T-helper 1 cell treated with Interleukin-12 subunit alpha and Interleukin-12 subunit beta and Interleukin-4 antibody, amounts not matched to agents 30 ng/mL and 1 ng/mL, for 36 hours (primary cell): ENCODE results near the gene GPR183. TPM values are rescaled to one million over a fixed set of nuclear protein-coding genes. Genes with fewer than 3 reads are reported as not detected.

Source experiments
- intact Hi-C: fragments of 100-400 bp; cut with micrococcal nuclease; formaldehyde crosslinking; loops from one replicate; pipeline ENCODE4 v1.15.1; 2024
- total RNA-seq: library from RNA; stranded (reverse); gene quantifications from 2 replicates; pipeline ENCODE4 v1.2.3, GENCODE V29; 2022

The GPR183 gene
- total RNA-seq, 1 donor from 2014 or later: 15.4 TPM

GRCh38 chr13:99275093-99275469 is 32.1 kb downstream of the GPR183 start:
- intact Hi-C loops: loop anchor here (1.0 to 2.0 kb wide), 2 partner anchors 14 to 21 kb away; no protein-coding TSS in a partner anchor

GRCh38 chr13:99273128-99273527 is 34.1 kb downstream of the GPR183 start:
- intact Hi-C loops: no loop called here

DNA sequence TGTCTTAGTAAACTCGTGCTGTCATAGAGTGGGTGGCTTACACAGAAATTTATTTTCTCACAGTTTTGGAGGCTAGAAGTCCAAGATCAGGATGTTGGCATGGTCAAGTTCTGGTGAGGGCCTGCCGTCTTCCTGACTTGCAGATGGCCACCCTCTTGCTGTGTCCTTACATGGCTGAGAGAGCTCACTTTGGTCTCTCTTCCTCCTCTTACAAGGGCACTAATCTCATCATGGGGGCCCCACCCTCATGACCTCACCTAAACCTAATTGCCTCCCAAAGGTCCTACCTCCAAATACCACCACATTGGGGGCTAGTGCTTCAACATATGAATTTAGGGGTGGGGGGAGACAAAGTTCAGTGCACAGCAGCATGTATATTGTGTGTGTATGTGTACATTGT is 34.7 kb downstream of the GPR183 start:
- intact Hi-C loops: no loop called here

GRCh38 chr13:99271249-99271648 is 36.0 kb downstream of the GPR183 start:
- intact Hi-C loops: no loop called here

- intact Hi-C loops: loop anchor here (1.0 kb wide), 1 partner anchor 52 kb away; no protein-coding TSS in a partner anchor
Observed at GRCh38 chr13:99270518-99270917, 36.7 kb downstream of the GPR183 start.

GRCh38 chr13:99269627-99270241 is 37.5 kb downstream of the GPR183 start:
- intact Hi-C loops: loop anchor here (1.0 to 5.0 kb wide), 6 partner anchors 53 to 388 kb away; no protein-coding TSS in a partner anchor

DNA sequence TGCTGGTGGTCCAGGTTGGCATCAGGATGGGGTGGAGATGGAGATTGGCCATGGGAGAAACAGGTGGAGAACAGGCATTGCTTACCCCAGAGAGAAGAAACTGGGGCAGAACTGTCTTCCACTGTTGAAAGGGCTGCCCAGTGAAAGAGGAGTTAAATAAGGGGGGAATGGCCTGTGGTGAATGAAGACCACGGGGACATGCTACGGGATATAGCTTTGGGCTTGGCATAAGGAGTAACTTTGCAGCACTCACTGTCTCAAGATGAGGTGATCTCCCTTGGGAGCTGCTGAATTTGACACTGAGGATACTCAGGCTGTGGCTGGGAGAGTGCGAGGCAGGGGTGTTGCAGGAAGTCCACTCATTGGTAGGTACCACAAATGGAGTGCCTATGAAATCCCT is 38.4 kb downstream of the GPR183 start:
- intact Hi-C loops: loop anchor here (1.0 to 5.0 kb wide), 5 partner anchors 87 to 388 kb away; no protein-coding TSS in a partner anchor

GRCh38 chr13:99267927-99268326 is 39.3 kb downstream of the GPR183 start:
- intact Hi-C loops: loop anchor here (2.0 to 5.0 kb wide), 2 partner anchors 239 to 389 kb away; no protein-coding TSS in a partner anchor

GRCh38 chr13:99266827-99267226 is 40.4 kb downstream of the GPR183 start:
- intact Hi-C loops: loop anchor here (1.0 to 5.0 kb wide), 5 partner anchors 71 to 398 kb away; no protein-coding TSS in a partner anchor

GRCh38 chr13:99265821-99266426 is 41.3 kb downstream of the GPR183 start:
- intact Hi-C loops: loop anchor here (1.0 to 5.0 kb wide), 5 partner anchors 70 to 397 kb away; no protein-coding TSS in a partner anchor

GRCh38 chr13:99265162-99265800 is 41.9 kb downstream of the GPR183 start:
- intact Hi-C loops: loop anchor here (5.0 kb wide), 1 partner anchor 392 kb away; no protein-coding TSS in a partner anchor

DNA sequence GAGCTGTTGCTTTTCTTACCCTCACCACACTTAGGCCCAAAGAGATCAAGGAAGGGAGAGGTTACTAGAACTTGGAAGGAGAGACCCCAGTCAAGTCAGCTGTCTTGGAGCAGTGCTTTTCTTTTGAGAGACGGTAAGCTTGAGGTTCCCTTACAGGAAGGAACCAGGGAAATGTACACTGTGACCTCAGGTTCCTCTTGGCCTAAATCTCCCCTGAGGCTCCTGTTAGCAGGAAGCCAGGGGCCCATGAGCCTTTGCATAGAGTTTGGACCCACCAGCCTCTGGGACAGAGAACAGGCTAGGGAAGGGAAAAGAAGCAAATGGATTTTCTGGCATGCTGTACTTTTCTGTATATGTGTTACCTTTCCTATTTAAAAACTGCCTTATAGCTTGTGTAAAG is 43.1 kb downstream of the GPR183 start:
- intact Hi-C loops: no loop called here

DNA sequence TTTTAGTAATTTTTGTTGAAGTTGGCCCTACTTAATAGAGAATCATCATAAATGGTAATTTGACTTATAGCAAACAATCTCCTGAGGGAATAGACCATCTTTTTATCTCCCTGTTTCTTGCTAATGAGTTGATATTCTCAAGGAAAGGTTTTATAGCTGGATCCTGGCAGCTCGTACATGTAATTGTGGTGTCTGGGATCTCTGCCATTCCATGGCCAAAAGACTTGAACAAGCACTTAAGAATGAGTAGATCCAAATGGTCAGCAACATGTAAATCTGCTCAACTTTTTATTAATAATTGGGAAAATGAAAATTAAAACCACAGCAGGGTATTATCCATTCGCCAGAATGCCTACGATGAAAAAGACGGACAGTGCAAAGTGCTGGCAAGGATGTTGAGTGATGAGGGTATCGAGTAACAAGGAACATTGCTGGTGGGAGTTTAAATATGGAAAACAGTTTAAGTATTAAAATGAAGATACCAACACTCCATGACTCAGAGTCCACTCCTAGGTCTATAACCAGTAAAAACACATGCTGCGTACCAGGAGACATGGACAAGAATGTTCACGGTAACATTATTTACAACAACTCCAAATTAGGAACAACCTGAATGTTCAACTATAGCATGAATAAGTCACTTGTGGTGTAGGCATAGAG is 43.9 kb downstream of the GPR183 start:
- intact Hi-C loops: no loop called here

DNA sequence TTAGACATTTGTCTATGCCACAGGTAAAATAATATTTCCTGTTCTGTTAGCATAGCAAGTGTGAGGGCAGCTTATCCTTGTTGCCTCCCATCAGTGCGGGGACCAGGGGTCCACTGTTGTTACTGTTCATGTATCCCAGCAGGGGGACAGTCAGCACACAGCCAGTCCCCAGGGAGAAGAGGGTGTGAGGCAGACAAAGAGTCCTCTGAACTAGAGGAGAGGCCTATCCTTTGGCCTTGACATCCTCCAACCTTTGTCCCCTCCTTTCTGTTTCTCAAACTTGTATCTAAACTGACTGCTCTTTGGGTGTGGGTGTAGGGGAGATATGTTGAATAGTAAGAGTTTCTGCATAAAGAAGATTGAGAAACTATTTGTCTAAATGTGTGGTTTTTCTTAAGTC is 46.1 kb downstream of the GPR183 start:
- intact Hi-C loops: no loop called here

- intact Hi-C loops: no loop called here
Observed at GRCh38 chr13:99260216-99260615, 47.0 kb downstream of the GPR183 start.

DNA sequence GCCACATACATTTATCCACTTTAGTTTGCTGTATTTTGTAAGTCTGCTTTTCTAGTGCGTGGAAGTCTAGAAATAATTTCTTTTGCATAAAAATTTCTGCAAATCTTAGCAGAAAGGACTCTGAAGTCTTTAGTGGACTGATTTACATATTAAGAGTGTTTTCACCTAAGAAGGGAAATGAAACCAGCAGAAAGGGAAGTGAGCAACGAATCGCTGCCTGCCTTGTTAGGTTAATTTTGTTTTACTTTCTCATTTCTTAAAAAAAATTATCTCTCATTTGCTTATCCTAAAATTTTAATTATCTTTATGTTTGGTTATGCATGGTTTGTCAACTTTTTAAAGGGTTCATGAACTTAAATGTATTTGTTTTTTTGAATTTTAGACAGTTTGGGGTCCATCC is 48.3 kb downstream of the GPR183 start:
- intact Hi-C loops: loop anchor here (1.0 to 5.0 kb wide), 12 partner anchors 21 to 390 kb away; partner anchors contain the start of gene CLYBL

DNA sequence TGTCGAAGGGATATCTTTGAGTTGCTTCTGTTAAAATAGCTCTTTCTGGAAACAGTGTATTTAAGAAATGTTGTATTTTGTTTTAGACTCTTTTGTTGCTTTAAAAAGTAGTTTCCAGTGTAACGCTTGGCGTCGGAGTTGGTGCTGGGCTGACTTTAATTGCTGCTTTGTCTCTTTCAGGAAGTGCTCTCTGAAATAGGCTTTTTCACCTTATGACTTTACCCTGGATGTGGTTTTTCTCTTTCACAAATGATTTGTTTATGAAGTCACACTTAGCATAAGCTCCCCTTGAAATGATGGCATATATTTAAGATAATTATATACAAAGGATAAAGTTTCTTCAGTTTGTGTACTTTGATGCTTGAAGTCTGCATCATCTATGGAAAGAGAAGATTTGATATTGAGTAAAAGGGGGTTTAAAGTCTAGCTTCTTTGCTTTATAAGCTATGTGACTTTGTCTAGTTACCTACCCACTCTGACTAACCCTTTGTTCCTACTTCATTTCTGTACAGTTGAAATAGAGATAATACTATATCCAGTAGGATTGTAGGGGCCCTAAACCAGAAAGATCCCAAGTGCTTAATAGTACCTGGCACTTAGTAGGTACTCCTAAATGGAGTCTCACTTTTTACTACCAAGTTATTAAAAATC is 48.9 kb downstream of the GPR183 start, which contains the start of gene GPR18:
Gene GPR18 (minus strand): TSS at position 170 of the 651 bp plus-strand sequence. CDS start 2,507 bp downstream, outside the sequence.
- intact Hi-C loops: loop anchor here (1.0 to 5.0 kb wide), 12 partner anchors 20 to 390 kb away; partner anchors contain the start of gene CLYBL

- intact Hi-C loops: loop anchor here (5.0 kb wide), 1 partner anchor 350 kb away; the partner anchor contains the start of gene CLYBL
Observed at GRCh38 chr13:99257291-99257690, 49.9 kb downstream of the GPR183 start.

DNA sequence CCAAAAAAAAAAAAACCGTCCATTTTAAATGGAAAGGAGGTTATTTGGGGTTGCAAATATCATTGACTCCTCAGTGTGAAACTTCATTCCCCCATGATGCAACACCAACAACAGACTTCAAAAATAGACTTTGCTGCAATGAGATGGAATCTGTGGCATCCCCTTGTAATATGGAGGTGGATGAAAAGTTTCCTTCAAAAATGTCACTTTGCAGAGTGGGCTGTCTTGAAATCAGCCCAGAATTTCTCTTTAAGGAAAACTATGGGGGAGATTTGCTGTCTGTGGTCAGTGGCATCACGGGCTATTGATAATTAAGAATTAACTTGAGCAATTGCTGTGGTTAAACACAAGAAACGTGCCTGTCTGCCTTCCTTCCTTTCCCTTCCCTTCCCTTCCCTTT is 50.5 kb downstream of the GPR183 start:
- intact Hi-C loops: loop anchor here (5.0 kb wide), 1 partner anchor 351 kb away; the partner anchor contains the start of gene CLYBL

GRCh38 chr13:99256283-99256682 is 50.9 kb downstream of the GPR183 start:
- intact Hi-C loops: loop anchor here (5.0 kb wide), 1 partner anchor 351 kb away; the partner anchor contains the start of gene CLYBL
